Measurements from ENCODE around the gene SLC38A6.

The SLC38A6 gene

GRCh38 chr14:60980811-60981632 lies at the start of gene SLC38A6, which contains the start of gene TRMT5:
Gene SLC38A6, plus strand, starts transcription at chr14:60981245. Its CDS starts 33 bp downstream, at chr14:60981278.
Gene TRMT5, minus strand, starts transcription at chr14:60981079. Its CDS starts 106 bp downstream, at chr14:60980973.
- DNase-seq = peak; percentile 96

GRCh38 chr14:60933920-60934655 lies 47.0 kb upstream of the SLC38A6 start:
- DNase-seq = no peak

GRCh38 chr14:60935319-60935718 lies 45.7 kb upstream of the SLC38A6 start:
- no peak for DNase-seq

- no peak for DNase-seq
Measured at GRCh38 chr14:60943637-60944032, 37.4 kb upstream of the SLC38A6 start.

- no peak for DNase-seq
Measured at GRCh38 chr14:60944204-60944603, 36.8 kb upstream of the SLC38A6 start.

- peak; percentile 44 for DNase-seq
Measured at GRCh38 chr14:60945984-60946383, 35.1 kb upstream of the SLC38A6 start.

- no peak for DNase-seq
Measured at GRCh38 chr14:60946773-60947172, 34.3 kb upstream of the SLC38A6 start.

GRCh38 chr14:60951776-60952435 lies 29.1 kb upstream of the SLC38A6 start:
- DNase-seq = peak; percentile 30

- no peak for DNase-seq
Measured at GRCh38 chr14:60956202-60956601, 24.8 kb upstream of the SLC38A6 start.

GRCh38 chr14:60956632-60957031 lies 24.4 kb upstream of the SLC38A6 start:
- DNase-seq = no peak

- no peak for DNase-seq
Measured at GRCh38 chr14:60958146-60958545, 22.9 kb upstream of the SLC38A6 start.

GRCh38 chr14:60963761-60964160 lies 17.3 kb upstream of the SLC38A6 start:
- DNase-seq = no peak

GRCh38 chr14:60964904-60965303 lies 16.1 kb upstream of the SLC38A6 start:
- peak; percentile 19 for DNase-seq

GRCh38 chr14:60965402-60965801 lies 15.6 kb upstream of the SLC38A6 start:
- DNase-seq = peak; percentile 80

GRCh38 chr14:60968099-60968498 lies 12.9 kb upstream of the SLC38A6 start:
- no peak for DNase-seq

- no peak for DNase-seq
Measured at GRCh38 chr14:60968671-60969070, 12.4 kb upstream of the SLC38A6 start.

GRCh38 chr14:60970146-60970545 lies 10.9 kb upstream of the SLC38A6 start:
- no peak for DNase-seq

- no peak for DNase-seq
Measured at GRCh38 chr14:60971271-60971670, 9.8 kb upstream of the SLC38A6 start.

GRCh38 chr14:60972295-60972694 lies 8.8 kb upstream of the SLC38A6 start:
- DNase-seq = no peak

- DNase-seq = no peak
Measured at GRCh38 chr14:60973070-60973469, 8.0 kb upstream of the SLC38A6 start.

GRCh38 chr14:60974090-60974651 lies 6.9 kb upstream of the SLC38A6 start:
- no peak for DNase-seq

- no peak for DNase-seq
Measured at GRCh38 chr14:60975551-60975950, 5.5 kb upstream of the SLC38A6 start.

- DNase-seq = no peak
Measured at GRCh38 chr14:60977847-60978246, 3.2 kb upstream of the SLC38A6 start.

All from fibroblast of upper back skin (primary cell).